Measurements from ENCODE around the gene PLAU. TPM values are rescaled to one million over a fixed set of nuclear protein-coding genes. Genes with fewer than 3 reads are reported as not detected.
A peak's percentile ranks its signal among the peaks of the same experiment; 100 is the strongest.

The PLAU gene
- total RNA-seq, 1 donor from 2014 or later, result 7.6 TPM

DNA sequence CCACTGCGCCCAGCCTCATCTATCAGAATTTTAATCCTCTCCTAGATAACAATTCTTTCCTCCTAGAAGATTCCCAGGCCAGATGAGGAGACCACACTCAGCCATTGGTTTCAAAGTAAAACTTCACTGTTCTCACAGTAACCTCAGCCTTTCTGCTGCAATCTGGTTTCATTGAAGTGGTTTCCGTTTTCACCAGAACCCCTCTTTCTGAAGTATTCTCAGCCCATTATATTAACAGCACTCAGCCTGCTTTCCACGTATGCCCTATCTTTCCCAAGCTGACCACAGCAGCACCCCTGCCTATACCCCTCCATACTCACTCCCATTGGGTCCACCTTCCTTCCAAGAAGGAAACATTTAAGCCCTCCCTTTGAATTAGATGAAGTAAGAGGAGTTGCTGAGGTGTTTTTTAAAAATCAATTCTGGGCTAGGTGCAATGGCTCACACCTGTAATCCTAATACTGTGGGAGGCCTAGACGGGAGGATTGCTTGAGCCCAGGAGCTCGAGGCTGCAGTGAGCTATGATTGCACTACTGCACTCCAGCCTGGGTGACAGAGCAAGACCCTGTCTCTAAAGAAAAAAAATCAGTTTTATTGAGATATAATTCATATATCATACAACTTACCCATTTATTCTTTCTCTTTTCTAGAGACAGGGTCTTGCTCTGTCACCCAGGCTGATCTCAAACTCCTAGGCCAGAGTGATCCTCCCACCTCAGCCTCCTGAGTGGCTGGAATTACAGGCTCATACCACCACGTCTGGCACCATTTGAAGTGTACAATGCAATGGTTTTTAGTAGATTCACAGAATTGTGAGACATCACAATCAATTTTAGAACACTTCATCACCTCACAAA lies 11.3 kb downstream of the PLAU start:
- H3K4me3 Mint-ChIP-seq, result no peak overlapping the region
- Histone ChIP-seq H3K79me2 (ENCODE audit: low read depth) (no peaks in the 10 kb centered on the region), H2AFZ (replicated peaks) (no peak overlapping the region), H3K27ac (no peak overlapping the region), H3F3A (ENCODE audit: low read depth) (peaks cover 13% of the 10 kb centered on the region), H3K4me2 (no peak overlapping the region), H3K4me1 (peaks cover 15% of the 10 kb centered on the region), H3K27me3 (no peaks in the 10 kb centered on the region), H3K4me3 (no peak overlapping the region), H4K20me1 (ENCODE audit: low read depth) (no peaks in the 10 kb centered on the region), H3K9me3 (ENCODE audit: low read depth) (no peaks in the 10 kb centered on the region), H3K36me3 (no peaks in the 10 kb centered on the region), H3K9ac (no peak overlapping the region)
- H3K9me3 Mint-ChIP-seq, result peaks cover 7% of the 10 kb centered on the region
- H3K27me3 Mint-ChIP-seq (ENCODE audit: insufficient read depth, low read depth), result peaks cover 6% of the 10 kb centered on the region
- no peaks in the 10 kb centered on the region for H3K36me3 Mint-ChIP-seq
- no peak for DNase-seq (ENCODE audit: low spot score)
- TF ChIP-seq EZH2 (IDR thresholded peaks at IDR 0.05), result no peak
- no peak for TF ChIP-seq EZH2phosphoT487 (IDR thresholded peaks at IDR 0.05)
- TF ChIP-seq, protein P1, sequence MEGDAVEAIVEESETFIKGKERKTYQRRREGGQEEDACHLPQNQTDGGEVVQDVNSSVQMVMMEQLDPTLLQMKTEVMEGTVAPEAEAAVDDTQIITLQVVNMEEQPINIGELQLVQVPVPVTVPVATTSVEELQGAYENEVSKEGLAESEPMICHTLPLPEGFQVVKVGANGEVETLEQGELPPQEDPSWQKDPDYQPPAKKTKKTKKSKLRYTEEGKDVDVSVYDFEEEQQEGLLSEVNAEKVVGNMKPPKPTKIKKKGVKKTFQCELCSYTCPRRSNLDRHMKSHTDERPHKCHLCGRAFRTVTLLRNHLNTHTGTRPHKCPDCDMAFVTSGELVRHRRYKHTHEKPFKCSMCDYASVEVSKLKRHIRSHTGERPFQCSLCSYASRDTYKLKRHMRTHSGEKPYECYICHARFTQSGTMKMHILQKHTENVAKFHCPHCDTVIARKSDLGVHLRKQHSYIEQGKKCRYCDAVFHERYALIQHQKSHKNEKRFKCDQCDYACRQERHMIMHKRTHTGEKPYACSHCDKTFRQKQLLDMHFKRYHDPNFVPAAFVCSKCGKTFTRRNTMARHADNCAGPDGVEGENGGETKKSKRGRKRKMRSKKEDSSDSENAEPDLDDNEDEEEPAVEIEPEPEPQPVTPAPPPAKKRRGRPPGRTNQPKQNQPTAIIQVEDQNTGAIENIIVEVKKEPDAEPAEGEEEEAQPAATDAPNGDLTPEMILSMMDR (IDR thresholded peaks at IDR 0.05), result no peak
- peak overlapping the region; percentile 76 for H3K27ac Mint-ChIP-seq
- H3K4me1 Mint-ChIP-seq, result peaks cover 23% of the 10 kb centered on the region

- Histone ChIP-seq H3K4me2 (no peak overlapping the region), H3K4me1 (peaks cover 15% of the 10 kb centered on the region), H3K27me3 (no peaks in the 10 kb centered on the region), H3F3A (ENCODE audit: low read depth) (peaks cover 13% of the 10 kb centered on the region), H3K9me3 (ENCODE audit: low read depth) (no peaks in the 10 kb centered on the region), H3K4me3 (no peak overlapping the region), H3K36me3 (no peaks in the 10 kb centered on the region), H3K79me2 (ENCODE audit: low read depth) (no peaks in the 10 kb centered on the region), H3K27ac (no peak overlapping the region), H2AFZ (replicated peaks) (no peak overlapping the region), H3K9ac (no peak overlapping the region), H4K20me1 (ENCODE audit: low read depth) (no peaks in the 10 kb centered on the region)
- Mint-ChIP-seq H3K27ac (peak overlapping the region; percentile 76), H3K4me3 (no peak overlapping the region), H3K27me3 (ENCODE audit: insufficient read depth, low read depth) (peaks cover 6% of the 10 kb centered on the region), H3K36me3 (no peaks in the 10 kb centered on the region), H3K4me1 (peaks cover 19% of the 10 kb centered on the region), H3K9me3 (peaks cover 7% of the 10 kb centered on the region)
- DNase-seq (ENCODE audit: low spot score), result no peak
- TF ChIP-seq, protein P1 (IDR thresholded peaks at IDR 0.05), result no peak
- no peak for TF ChIP-seq EZH2 (IDR thresholded peaks at IDR 0.05)
Measured at GRCh38 chr10:73922864-73923133, 11.9 kb downstream of the PLAU start.

GRCh38 chr10:73923935-73924598 lies 13.1 kb downstream of the PLAU start:
- Histone ChIP-seq H3K9me3 (ENCODE audit: low read depth) (no peaks in the 10 kb centered on the region), H3K4me2 (peak overlapping the region; percentile 62), H3K36me3 (no peaks in the 10 kb centered on the region), H3F3A (ENCODE audit: low read depth) (peaks cover 13% of the 10 kb centered on the region), H2AFZ (replicated peaks) (peak overlapping the region; percentile 84), H3K27ac (no peak overlapping the region), H3K27me3 (no peaks in the 10 kb centered on the region), H3K79me2 (ENCODE audit: low read depth) (no peaks in the 10 kb centered on the region), H3K9ac (no peak overlapping the region), H3K4me3 (no peak overlapping the region), H4K20me1 (ENCODE audit: low read depth) (no peaks in the 10 kb centered on the region), H3K4me1 (peaks cover 15% of the 10 kb centered on the region)
- Mint-ChIP-seq H3K27ac (no peak overlapping the region), H3K9me3 (peaks cover 2% of the 10 kb centered on the region), H3K4me3 (no peak overlapping the region), H3K27me3 (ENCODE audit: insufficient read depth, low read depth) (peaks cover 6% of the 10 kb centered on the region), H3K36me3 (no peaks in the 10 kb centered on the region), H3K4me1 (peaks cover 19% of the 10 kb centered on the region)
- TF ChIP-seq EZH2phosphoT487 (IDR thresholded peaks at IDR 0.05), result no peak
- TF ChIP-seq EZH2 (IDR thresholded peaks at IDR 0.05), result no peak
- TF ChIP-seq, protein P1 (IDR thresholded peaks at IDR 0.05), result no peak
- DNase-seq (ENCODE audit: low spot score), result peak; percentile 36
